ENCODE measurements around the gene PSMC3.

Gene PSMC3

GRCh38 chr11:47379317-47379716, 46.9 kb downstream of the PSMC3 start:
- CTCF ChIA-PET, result interaction anchor here (1.7 to 8.2 kb wide), 6 partner anchors 11 to 33 kb away, joined by 9 to 136 read pairs (median 22); partner anchors contain the start of gene SLC39A13
- H3K27ac ChIP-seq (ENCODE audit: insufficient read depth in 1 of 2, low read depth in 1 of 2, low read length in 2 of 2, poor library complexity in 1 of 2, severe bottlenecking in 2 of 2), result peak overlapping the region; percentile 92 to 95
- POLR2A ChIA-PET, result interaction anchor here (0.7 to 3.7 kb wide), 4 partner anchors 10 to 20 kb away, joined by 4 to 68 read pairs (median 16); no protein-coding TSS in a partner anchor

GRCh38 chr11:47378836-47379170, 47.4 kb downstream of the PSMC3 start:
- Histone ChIP-seq H3K4me3 (ENCODE audit: control insufficient read depth in 1 of 7, extremely low read depth in 1 of 7, insufficient read depth in 4 of 7, low read depth in 2 of 7, low read length in 6 of 7) (peak overlapping the region in 5 of 7 experiments; percentile 73 to 93 (median 80)), H3K9me3 (ENCODE audit: control extremely low read depth in 1 of 5, control insufficient read depth in 4 of 5, insufficient read depth in 2 of 5, low read depth in 1 of 5, low read length in 4 of 5) (no peaks in the 10 kb centered on the region), H3K27me3 (replicated peaks in 2 of 5; ENCODE audit: control insufficient read depth in 4 of 5, insufficient read depth in 5 of 5, low read length in 4 of 5) (no peaks in the 10 kb centered on the region), H3K4me1 (ENCODE audit: control extremely low read depth in 1 of 4, control insufficient read depth in 4 of 4, insufficient read depth in 4 of 4, low read length in 3 of 4) (peaks cover 3 to 60% (median 55%) of the 10 kb centered on the region in 4 experiments), H3K27ac (ENCODE audit: insufficient read depth in 1 of 2, low read depth in 1 of 2, low read length in 2 of 2, poor library complexity in 1 of 2, severe bottlenecking in 2 of 2) (peak overlapping the region; percentile 92 to 95), H3K36me3 (ENCODE audit: control insufficient read depth in 4 of 4, insufficient read depth in 4 of 4, low read length in 3 of 4) (peaks cover 7 to 39% (median 25%) of the 10 kb centered on the region in 4 experiments)
- DNase-seq, result no peak
- CTCF ChIA-PET, result interaction anchor here (0.6 to 8.2 kb wide), 9 partner anchors 12 to 141 kb away, joined by 4 to 136 read pairs (median 9); partner anchors contain the start of gene SLC39A13
- POLR2A ChIA-PET, result interaction anchor here (0.5 to 3.7 kb wide), 11 partner anchors 9 to 1035 kb away, joined by 3 to 68 read pairs (median 6); partner anchors contain the start of genes PSMC3 and SLC39A13

More at GRCh38 chr11:47379317-47379716, 46.9 kb downstream of the PSMC3 start:
- peak overlapping the region in 3 of 7 experiments; percentile 78 to 93 (median 84) for H3K4me3 ChIP-seq (ENCODE audit: control insufficient read depth in 1 of 7, extremely low read depth in 1 of 7, insufficient read depth in 4 of 7, low read depth in 2 of 7, low read length in 6 of 7)
- H3K9me3 ChIP-seq (ENCODE audit: control extremely low read depth in 1 of 5, control insufficient read depth in 4 of 5, insufficient read depth in 2 of 5, low read depth in 1 of 5, low read length in 4 of 5), result no peaks in the 10 kb centered on the region
- WGBS (ENCODE audit: insufficient coverage), result 93% methylated on average over 2 of the region's 2 CpGs
- H3K36me3 ChIP-seq (ENCODE audit: control insufficient read depth in 4 of 4, insufficient read depth in 4 of 4, low read length in 3 of 4), result peaks cover 7 to 33% (median 24%) of the 10 kb centered on the region in 4 experiments
- peaks cover 3 to 54% (median 50%) of the 10 kb centered on the region in 4 experiments for H3K4me1 ChIP-seq (ENCODE audit: control extremely low read depth in 1 of 4, control insufficient read depth in 4 of 4, insufficient read depth in 4 of 4, low read length in 3 of 4)
- no peak for DNase-seq
- no peaks in the 10 kb centered on the region for H3K27me3 ChIP-seq (replicated peaks in 2 of 5; ENCODE audit: control insufficient read depth in 4 of 5, insufficient read depth in 5 of 5, low read length in 4 of 5)

- ChIA-PET CTCF (interaction anchor here (0.6 to 8.2 kb wide), 10 partner anchors 9 to 142 kb away, joined by 3 to 136 read pairs (median 9); partner anchors contain the start of gene SLC39A13), POLR2A (interaction anchor here (0.5 to 3.7 kb wide), 12 partner anchors 9 to 1034 kb away, joined by 3 to 68 read pairs (median 5); partner anchors contain the start of genes PSMC3 and SLC39A13)
- peak within 1 kb of the TSS; percentile 68 to 93 (median 78) for H3K4me3 ChIP-seq (ENCODE audit: control insufficient read depth in 1 of 7, extremely low read depth in 1 of 7, insufficient read depth in 4 of 7, low read depth in 2 of 7, low read length in 6 of 7)
- H3K27me3 ChIP-seq (replicated peaks in 2 of 5; ENCODE audit: control insufficient read depth in 4 of 5, insufficient read depth in 5 of 5, low read length in 4 of 5), result no peaks in the 10 kb centered on the region
- peak within 1 kb of the TSS; percentile 92 to 95 for H3K27ac ChIP-seq (ENCODE audit: insufficient read depth in 1 of 2, low read depth in 1 of 2, low read length in 2 of 2, poor library complexity in 1 of 2, severe bottlenecking in 2 of 2)
- 2% methylated on average over 23 of the region's 31 CpGs for WGBS (ENCODE audit: insufficient coverage)
- H3K9me3 ChIP-seq (ENCODE audit: control extremely low read depth in 1 of 5, control insufficient read depth in 4 of 5, insufficient read depth in 2 of 5, low read depth in 1 of 5, low read length in 4 of 5), result no peaks in the 10 kb centered on the region
- H3K4me1 ChIP-seq (ENCODE audit: control extremely low read depth in 1 of 4, control insufficient read depth in 4 of 4, insufficient read depth in 4 of 4, low read length in 3 of 4), result peaks cover 3 to 61% (median 58%) of the 10 kb centered on the region in 4 experiments
- peaks cover 7 to 41% (median 25%) of the 10 kb centered on the region in 4 experiments for H3K36me3 ChIP-seq (ENCODE audit: control insufficient read depth in 4 of 4, insufficient read depth in 4 of 4, low read length in 3 of 4)
- DNase-seq, result peak; percentile 93 to 99 (median 98)
These were observed 48.0 kb downstream of the PSMC3 start, which contains the start of gene SPI1 for GRCh38 chr11:47378010-47378835. SPI1 (minus strand) TSS chr11:47378547; CDS start chr11:47378353, 194 bp downstream.

GRCh38 chr11:47377571-47378009, 48.6 kb downstream of the PSMC3 start:
- POLR2A ChIA-PET, result interaction anchor here (1.1 to 3.7 kb wide), 8 partner anchors 8 to 30 kb away, joined by 3 to 68 read pairs (median 9); partner anchors contain the start of gene SLC39A13
- peaks cover 8 to 38% (median 27%) of the 10 kb centered on the region in 4 experiments for H3K36me3 ChIP-seq (ENCODE audit: control insufficient read depth in 4 of 4, insufficient read depth in 4 of 4, low read length in 3 of 4)
- H3K27ac ChIP-seq (ENCODE audit: insufficient read depth in 1 of 2, low read depth in 1 of 2, low read length in 2 of 2, poor library complexity in 1 of 2, severe bottlenecking in 2 of 2), result peak overlapping the region; percentile 92 to 95
- H3K4me1 ChIP-seq (ENCODE audit: control extremely low read depth in 1 of 4, control insufficient read depth in 4 of 4, insufficient read depth in 4 of 4, low read length in 3 of 4), result peaks cover 3 to 61% (median 56%) of the 10 kb centered on the region in 4 experiments
- H3K4me3 ChIP-seq (ENCODE audit: control insufficient read depth in 1 of 7, extremely low read depth in 1 of 7, insufficient read depth in 4 of 7, low read depth in 2 of 7, low read length in 6 of 7), result peak overlapping the region; percentile 68 to 93 (median 78)
- H3K27me3 ChIP-seq (replicated peaks in 2 of 5; ENCODE audit: control insufficient read depth in 4 of 5, insufficient read depth in 5 of 5, low read length in 4 of 5), result no peaks in the 10 kb centered on the region
- DNase-seq, result peak in 1 of 3 donors; percentile 27
- WGBS (ENCODE audit: insufficient coverage), result 0% methylated on average over 4 of the region's 5 CpGs
- no peaks in the 10 kb centered on the region for H3K9me3 ChIP-seq (ENCODE audit: control extremely low read depth in 1 of 5, control insufficient read depth in 4 of 5, insufficient read depth in 2 of 5, low read depth in 1 of 5, low read length in 4 of 5)
- CTCF ChIA-PET, result interaction anchor here (0.6 to 8.2 kb wide), 12 partner anchors 8 to 157 kb away, joined by 3 to 136 read pairs (median 9); partner anchors contain the start of gene SLC39A13

- H3K27ac ChIP-seq (ENCODE audit: insufficient read depth in 1 of 2, low read depth in 1 of 2, low read length in 2 of 2, poor library complexity in 1 of 2, severe bottlenecking in 2 of 2), result peak overlapping the region; percentile 92 to 95
- no peaks in the 10 kb centered on the region for H3K27me3 ChIP-seq (replicated peaks in 2 of 5; ENCODE audit: control insufficient read depth in 4 of 5, insufficient read depth in 5 of 5, low read length in 4 of 5)
- peak in 1 of 3 donors; percentile 45 for DNase-seq
- no peaks in the 10 kb centered on the region for H3K9me3 ChIP-seq (ENCODE audit: control extremely low read depth in 1 of 5, control insufficient read depth in 4 of 5, insufficient read depth in 2 of 5, low read depth in 1 of 5, low read length in 4 of 5)
- H3K36me3 ChIP-seq (ENCODE audit: control insufficient read depth in 4 of 4, insufficient read depth in 4 of 4, low read length in 3 of 4), result peaks cover 9 to 39% (median 28%) of the 10 kb centered on the region in 4 experiments
- WGBS (ENCODE audit: insufficient coverage), result 5% methylated on average over 8 of the region's 14 CpGs
- CTCF ChIA-PET, result interaction anchor here (0.6 to 8.2 kb wide), 11 partner anchors 8 to 158 kb away, joined by 3 to 136 read pairs (median 9); partner anchors contain the start of gene SLC39A13
- H3K4me3 ChIP-seq (ENCODE audit: control insufficient read depth in 1 of 7, extremely low read depth in 1 of 7, insufficient read depth in 4 of 7, low read depth in 2 of 7, low read length in 6 of 7), result peak overlapping the region; percentile 68 to 93 (median 78)
- peaks cover 3 to 61% (median 56%) of the 10 kb centered on the region in 4 experiments for H3K4me1 ChIP-seq (ENCODE audit: control extremely low read depth in 1 of 4, control insufficient read depth in 4 of 4, insufficient read depth in 4 of 4, low read length in 3 of 4)
- POLR2A ChIA-PET, result interaction anchor here (0.5 to 3.7 kb wide), 10 partner anchors 14 to 105 kb away, joined by 3 to 68 read pairs (median 4); partner anchors contain the start of gene SLC39A13
These were observed 49.5 kb downstream of the PSMC3 start for GRCh38 chr11:47376525-47377371.

GRCh38 chr11:47376107-47376524, 50.1 kb downstream of the PSMC3 start:
- H3K36me3 ChIP-seq (ENCODE audit: control insufficient read depth in 4 of 4, insufficient read depth in 4 of 4, low read length in 3 of 4), result peaks cover 9 to 44% (median 31%) of the 10 kb centered on the region in 4 experiments
- DNase-seq, result no peak
- ChIA-PET CTCF (interaction anchor here (1.0 to 8.2 kb wide), 6 partner anchors 12 to 36 kb away, joined by 5 to 136 read pairs (median 23); partner anchors contain the start of gene SLC39A13), POLR2A (interaction anchor here (0.6 to 3.7 kb wide), 6 partner anchors 17 to 105 kb away, joined by 3 to 68 read pairs (median 4); no protein-coding TSS in a partner anchor)
- peak overlapping the region; percentile 8 to 93 (median 78) for H3K4me3 ChIP-seq (ENCODE audit: control insufficient read depth in 1 of 7, extremely low read depth in 1 of 7, insufficient read depth in 4 of 7, low read depth in 2 of 7, low read length in 6 of 7)
- peaks cover 3 to 61% (median 56%) of the 10 kb centered on the region in 4 experiments for H3K4me1 ChIP-seq (ENCODE audit: control extremely low read depth in 1 of 4, control insufficient read depth in 4 of 4, insufficient read depth in 4 of 4, low read length in 3 of 4)
- H3K27me3 ChIP-seq (replicated peaks in 2 of 5; ENCODE audit: control insufficient read depth in 4 of 5, insufficient read depth in 5 of 5, low read length in 4 of 5), result no peaks in the 10 kb centered on the region
- WGBS (ENCODE audit: insufficient coverage), result 32% methylated on average over 6 of the region's 8 CpGs
- peak overlapping the region; percentile 92 to 95 for H3K27ac ChIP-seq (ENCODE audit: insufficient read depth in 1 of 2, low read depth in 1 of 2, low read length in 2 of 2, poor library complexity in 1 of 2, severe bottlenecking in 2 of 2)
- H3K9me3 ChIP-seq (ENCODE audit: control extremely low read depth in 1 of 5, control insufficient read depth in 4 of 5, insufficient read depth in 2 of 5, low read depth in 1 of 5, low read length in 4 of 5), result no peaks in the 10 kb centered on the region
